ENCODE data around the gene SMG6.

Gene SMG6

GRCh38 chr17:2283302-2283701 is 20.3 kb downstream of the SMG6 start:
- Histone ChIP-seq H3K4me3 (ENCODE audit: low read depth, low read length) (no peak overlapping the region), H3K36me3 (ENCODE audit: control insufficient read depth in 2 of 2, insufficient read depth in 1 of 2, low read length in 2 of 2) (peaks cover 82 to 85% of the 10 kb centered on the region in 2 experiments), H3K27ac (ENCODE audit: extremely low read depth, low read depth, low read length) (no peak overlapping the region), H3K9me3 (ENCODE audit: control insufficient read depth, insufficient read depth, low read depth, low read length) (no peaks in the 10 kb centered on the region), H3K4me1 (ENCODE audit: control insufficient read depth, insufficient read depth, low read length) (no peaks in the 10 kb centered on the region)
- TF ChIP-seq MEIS1 (CRISPR knock-in tag; IDR thresholded peaks at IDR 0.05; ENCODE audit: borderline replicate concordance) (no peak), REPIN1 (tag by site-specific recombination; IDR thresholded peaks at IDR 0.05; ENCODE audit: low read depth) (no peak), ZNF514 (tag by site-specific recombination; IDR thresholded peaks at IDR 0.05) (no peak), ZSCAN23 (tag by site-specific recombination; IDR thresholded peaks at IDR 0.05) (no peak), ZNF354C (tag by site-specific recombination; IDR thresholded peaks at IDR 0.05; ENCODE audit: borderline replicate concordance, low read depth) (no peak), ZNF266 (tag by site-specific recombination; IDR thresholded peaks at IDR 0.05; ENCODE audit: low read depth) (no peak), ZNF600 (tag by site-specific recombination; IDR thresholded peaks at IDR 0.05) (peak; percentile 32; the same call in 1 of the 2 replicates), ZFP3 (tag by site-specific recombination; IDR thresholded peaks at IDR 0.05; ENCODE audit: low read depth) (no peak)
- TF ChIP-seq, protein P1, sequence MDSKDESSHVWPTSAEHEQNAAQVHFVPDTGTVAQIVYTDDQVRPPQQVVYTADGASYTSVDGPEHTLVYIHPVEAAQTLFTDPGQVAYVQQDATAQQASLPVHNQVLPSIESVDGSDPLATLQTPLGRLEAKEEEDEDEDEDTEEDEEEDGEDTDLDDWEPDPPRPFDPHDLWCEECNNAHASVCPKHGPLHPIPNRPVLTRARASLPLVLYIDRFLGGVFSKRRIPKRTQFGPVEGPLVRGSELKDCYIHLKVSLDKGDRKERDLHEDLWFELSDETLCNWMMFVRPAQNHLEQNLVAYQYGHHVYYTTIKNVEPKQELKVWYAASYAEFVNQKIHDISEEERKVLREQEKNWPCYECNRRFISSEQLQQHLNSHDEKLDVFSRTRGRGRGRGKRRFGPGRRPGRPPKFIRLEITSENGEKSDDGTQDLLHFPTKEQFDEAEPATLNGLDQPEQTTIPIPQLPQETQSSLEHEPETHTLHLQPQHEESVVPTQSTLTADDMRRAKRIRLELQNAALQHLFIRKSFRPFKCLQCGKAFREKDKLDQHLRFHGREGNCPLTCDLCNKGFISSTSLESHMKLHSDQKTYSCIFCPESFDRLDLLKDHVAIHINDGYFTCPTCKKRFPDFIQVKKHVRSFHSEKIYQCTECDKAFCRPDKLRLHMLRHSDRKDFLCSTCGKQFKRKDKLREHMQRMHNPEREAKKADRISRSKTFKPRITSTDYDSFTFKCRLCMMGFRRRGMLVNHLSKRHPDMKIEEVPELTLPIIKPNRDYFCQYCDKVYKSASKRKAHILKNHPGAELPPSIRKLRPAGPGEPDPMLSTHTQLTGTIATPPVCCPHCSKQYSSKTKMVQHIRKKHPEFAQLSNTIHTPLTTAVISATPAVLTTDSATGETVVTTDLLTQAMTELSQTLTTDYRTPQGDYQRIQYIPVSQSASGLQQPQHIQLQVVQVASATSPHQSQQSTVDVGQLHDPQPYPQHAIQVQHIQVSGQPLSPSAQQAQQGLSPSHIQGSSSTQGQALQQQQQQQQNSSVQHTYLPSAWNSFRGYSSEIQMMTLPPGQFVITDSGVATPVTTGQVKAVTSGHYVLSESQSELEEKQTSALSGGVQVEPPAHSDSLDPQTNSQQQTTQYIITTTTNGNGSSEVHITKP (tag by site-specific recombination; IDR thresholded peaks at IDR 0.05): 0 out of 2 replicates have a peak, but pooled peaks have one; percentile 11
- TF ChIP-seq, protein P2, sequence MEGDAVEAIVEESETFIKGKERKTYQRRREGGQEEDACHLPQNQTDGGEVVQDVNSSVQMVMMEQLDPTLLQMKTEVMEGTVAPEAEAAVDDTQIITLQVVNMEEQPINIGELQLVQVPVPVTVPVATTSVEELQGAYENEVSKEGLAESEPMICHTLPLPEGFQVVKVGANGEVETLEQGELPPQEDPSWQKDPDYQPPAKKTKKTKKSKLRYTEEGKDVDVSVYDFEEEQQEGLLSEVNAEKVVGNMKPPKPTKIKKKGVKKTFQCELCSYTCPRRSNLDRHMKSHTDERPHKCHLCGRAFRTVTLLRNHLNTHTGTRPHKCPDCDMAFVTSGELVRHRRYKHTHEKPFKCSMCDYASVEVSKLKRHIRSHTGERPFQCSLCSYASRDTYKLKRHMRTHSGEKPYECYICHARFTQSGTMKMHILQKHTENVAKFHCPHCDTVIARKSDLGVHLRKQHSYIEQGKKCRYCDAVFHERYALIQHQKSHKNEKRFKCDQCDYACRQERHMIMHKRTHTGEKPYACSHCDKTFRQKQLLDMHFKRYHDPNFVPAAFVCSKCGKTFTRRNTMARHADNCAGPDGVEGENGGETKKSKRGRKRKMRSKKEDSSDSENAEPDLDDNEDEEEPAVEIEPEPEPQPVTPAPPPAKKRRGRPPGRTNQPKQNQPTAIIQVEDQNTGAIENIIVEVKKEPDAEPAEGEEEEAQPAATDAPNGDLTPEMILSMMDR (tag by site-specific recombination; IDR thresholded peaks at IDR 0.05): no peak
- ChIA-PET POLR2A (interaction anchor here (1.0 to 1.2 kb wide), 3 partner anchors 20 to 567 kb away, joined by 3 to 4 read pairs (median 3); partner anchors contain the start of genes SMG6 and SRR), CTCF (interaction anchor here (0.6 to 3.9 kb wide), 14 partner anchors 13 to 228 kb away, joined by 3 to 23 read pairs (median 4); partner anchors contain the start of genes HIC1, SMG6 and SRR)

GRCh38 chr17:2282297-2282873 is 21.2 kb downstream of the SMG6 start:
- Histone ChIP-seq H3K9me3 (ENCODE audit: control insufficient read depth, insufficient read depth, low read depth, low read length) (no peaks in the 10 kb centered on the region), H3K4me3 (ENCODE audit: low read depth, low read length) (no peak overlapping the region), H3K27ac (ENCODE audit: extremely low read depth, low read depth, low read length) (no peak overlapping the region), H3K4me1 (ENCODE audit: control insufficient read depth, insufficient read depth, low read length) (no peaks in the 10 kb centered on the region), H3K36me3 (ENCODE audit: control insufficient read depth in 2 of 2, insufficient read depth in 1 of 2, low read length in 2 of 2) (peaks cover 79 to 83% of the 10 kb centered on the region in 2 experiments)
- ChIA-PET POLR2A (interaction anchor here (1.2 kb wide), 1 partner anchor 566 kb away, joined by 3 read pairs; no protein-coding TSS in a partner anchor), CTCF (interaction anchor here (0.6 to 3.9 kb wide), 18 partner anchors 13 to 457 kb away, joined by 3 to 23 read pairs (median 4); partner anchors contain the start of genes HIC1, SMG6 and SRR)
- TF ChIP-seq, protein P3, sequence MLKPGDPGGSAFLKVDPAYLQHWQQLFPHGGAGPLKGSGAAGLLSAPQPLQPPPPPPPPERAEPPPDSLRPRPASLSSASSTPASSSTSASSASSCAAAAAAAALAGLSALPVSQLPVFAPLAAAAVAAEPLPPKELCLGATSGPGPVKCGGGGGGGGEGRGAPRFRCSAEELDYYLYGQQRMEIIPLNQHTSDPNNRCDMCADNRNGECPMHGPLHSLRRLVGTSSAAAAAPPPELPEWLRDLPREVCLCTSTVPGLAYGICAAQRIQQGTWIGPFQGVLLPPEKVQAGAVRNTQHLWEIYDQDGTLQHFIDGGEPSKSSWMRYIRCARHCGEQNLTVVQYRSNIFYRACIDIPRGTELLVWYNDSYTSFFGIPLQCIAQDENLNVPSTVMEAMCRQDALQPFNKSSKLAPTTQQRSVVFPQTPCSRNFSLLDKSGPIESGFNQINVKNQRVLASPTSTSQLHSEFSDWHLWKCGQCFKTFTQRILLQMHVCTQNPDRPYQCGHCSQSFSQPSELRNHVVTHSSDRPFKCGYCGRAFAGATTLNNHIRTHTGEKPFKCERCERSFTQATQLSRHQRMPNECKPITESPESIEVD (tag by site-specific recombination; IDR thresholded peaks at IDR 0.05): no peak
- no peak for TF ChIP-seq ZSCAN5A (tag by site-specific recombination; IDR thresholded peaks at IDR 0.05)
- no peak for TF ChIP-seq YY2 (tag by site-specific recombination; IDR thresholded peaks at IDR 0.05)
- TF ChIP-seq ZEB2 (tag by site-specific recombination; IDR thresholded peaks at IDR 0.05): 0 out of 2 replicates have a peak, but pooled peaks have one; percentile 24
- TF ChIP-seq ZNF362 (tag by site-specific recombination; IDR thresholded peaks at IDR 0.05): peak; percentile 98
- no peak for TF ChIP-seq ZFP3 (tag by site-specific recombination; IDR thresholded peaks at IDR 0.05; ENCODE audit: low read depth)
- TF ChIP-seq ZNF324 (tag by site-specific recombination; IDR thresholded peaks at IDR 0.05): peak; percentile 20; the same call in 1 of the 2 replicates
- TF ChIP-seq ZNF600 (tag by site-specific recombination; IDR thresholded peaks at IDR 0.05): no peak
- TF ChIP-seq IKZF3 (tag by site-specific recombination; IDR thresholded peaks at IDR 0.05): peak; percentile 34; the same call in 1 of the 2 replicates
- TF ChIP-seq ZNF544 (tag by site-specific recombination; IDR thresholded peaks at IDR 0.05): no peak
- TF ChIP-seq ZNF549 (tag by site-specific recombination; IDR thresholded peaks at IDR 0.05): no peak
- TF ChIP-seq ZNF596 (tag by site-specific recombination; IDR thresholded peaks at IDR 0.05): no peak
- TF ChIP-seq ZNF692 (tag by site-specific recombination; IDR thresholded peaks at IDR 0.05): peak; percentile 56
- TF ChIP-seq ZNF660 (tag by site-specific recombination; IDR thresholded peaks at IDR 0.05): 0 out of 2 replicates have a peak, but pooled peaks have one; percentile 65
